Epithelial cell of esophagus (primary cell): ENCODE data around the gene UBE2G2.

Experiments used
- DNase-seq: peaks from one replicate; pipeline ENCODE4 v3.0.0; 2010; ENCODE audit warnings: low read depth
- H3K4me3 ChIP-seq: 2 replicates; pipeline ENCODE4 v1.5.1; 2011; ENCODE audit warnings: mild to moderate bottlenecking, low read length, control low read depth
- TF ChIP-seq, protein P1 (sequence below): IDR thresholded peaks from 2 replicates; pipeline ENCODE4 v1.5.1; 2011; ENCODE audit warnings: low read depth, mild to moderate bottlenecking, low read length, control low read depth, inconsistent platforms; ENCODE audit not compliant: insufficient read depth; ENCODE audit errors: missing control alignments

Gene UBE2G2

DNA sequence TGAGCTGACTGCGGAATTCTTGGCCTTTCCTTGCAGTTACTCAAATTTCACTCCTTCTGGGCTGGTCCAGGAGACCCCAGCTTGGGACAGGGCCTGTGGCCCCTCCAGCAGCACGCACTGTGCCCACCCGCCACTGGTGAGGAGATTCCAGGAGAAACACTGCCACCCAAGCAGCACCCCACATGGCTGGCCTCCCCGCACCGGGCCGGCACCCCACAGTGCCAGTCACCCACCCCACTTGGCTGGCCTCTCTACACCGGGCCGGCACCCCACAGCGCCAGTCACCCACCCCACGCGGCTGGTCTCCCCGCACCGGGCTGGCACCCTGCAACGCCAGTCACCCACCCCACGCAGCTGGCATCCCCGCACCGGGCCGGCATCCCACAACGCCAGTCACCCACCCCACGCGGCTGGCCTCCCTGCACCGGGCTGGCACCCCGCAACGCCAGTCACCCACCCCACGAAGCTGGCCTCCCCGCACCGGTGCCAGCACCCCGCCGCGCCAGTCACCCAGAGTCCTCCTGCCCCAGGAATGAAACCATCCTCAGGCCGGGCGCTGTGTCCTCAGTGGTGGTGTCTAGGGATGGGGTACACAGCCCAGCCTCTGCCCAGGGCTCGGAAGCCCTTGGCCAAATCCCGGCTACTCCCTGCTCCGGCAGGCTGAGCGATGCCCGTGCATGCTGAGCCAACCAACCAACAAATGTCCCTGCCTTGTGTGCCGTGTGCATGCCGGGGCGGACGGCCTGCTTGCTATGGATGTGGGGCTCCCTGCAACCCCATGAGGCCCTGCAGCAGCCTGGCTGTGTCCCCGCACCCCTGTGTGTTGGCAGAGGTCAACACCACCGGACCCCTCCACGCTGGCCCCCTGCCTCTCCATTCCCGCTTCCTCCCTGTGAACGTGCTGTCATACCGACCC is 51.6 kb downstream of the UBE2G2 start:
- no peak overlapping the region for H3K4me3 ChIP-seq
- DNase-seq, result no peak
- TF ChIP-seq, protein P1, sequence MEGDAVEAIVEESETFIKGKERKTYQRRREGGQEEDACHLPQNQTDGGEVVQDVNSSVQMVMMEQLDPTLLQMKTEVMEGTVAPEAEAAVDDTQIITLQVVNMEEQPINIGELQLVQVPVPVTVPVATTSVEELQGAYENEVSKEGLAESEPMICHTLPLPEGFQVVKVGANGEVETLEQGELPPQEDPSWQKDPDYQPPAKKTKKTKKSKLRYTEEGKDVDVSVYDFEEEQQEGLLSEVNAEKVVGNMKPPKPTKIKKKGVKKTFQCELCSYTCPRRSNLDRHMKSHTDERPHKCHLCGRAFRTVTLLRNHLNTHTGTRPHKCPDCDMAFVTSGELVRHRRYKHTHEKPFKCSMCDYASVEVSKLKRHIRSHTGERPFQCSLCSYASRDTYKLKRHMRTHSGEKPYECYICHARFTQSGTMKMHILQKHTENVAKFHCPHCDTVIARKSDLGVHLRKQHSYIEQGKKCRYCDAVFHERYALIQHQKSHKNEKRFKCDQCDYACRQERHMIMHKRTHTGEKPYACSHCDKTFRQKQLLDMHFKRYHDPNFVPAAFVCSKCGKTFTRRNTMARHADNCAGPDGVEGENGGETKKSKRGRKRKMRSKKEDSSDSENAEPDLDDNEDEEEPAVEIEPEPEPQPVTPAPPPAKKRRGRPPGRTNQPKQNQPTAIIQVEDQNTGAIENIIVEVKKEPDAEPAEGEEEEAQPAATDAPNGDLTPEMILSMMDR, result no peak

GRCh38 chr21:44749116-44749758 is 52.4 kb downstream of the UBE2G2 start:
- no peak overlapping the region for H3K4me3 ChIP-seq
- DNase-seq, result no peak
- TF ChIP-seq, protein P1, result no peak

- TF ChIP-seq, protein P1, result no peak
- no peak overlapping the region for H3K4me3 ChIP-seq
- DNase-seq, result no peak
Measured at GRCh38 chr21:44748621-44749020, 53.0 kb downstream of the UBE2G2 start.

- TF ChIP-seq, protein P1, result peak; percentile 29
- H3K4me3 ChIP-seq, result no peak overlapping the region
- peak; percentile 34 for DNase-seq
Measured at GRCh38 chr21:44742418-44743153, 59.0 kb downstream of the UBE2G2 start.

- TF ChIP-seq, protein P1, result no peak
- H3K4me3 ChIP-seq, result no peak overlapping the region
- no peak for DNase-seq
Measured at GRCh38 chr21:44741921-44742320, 59.7 kb downstream of the UBE2G2 start.

- no peak for DNase-seq
- TF ChIP-seq, protein P1, result no peak
- H3K4me3 ChIP-seq, result no peak overlapping the region
Measured at GRCh38 chr21:44740742-44741141, 60.9 kb downstream of the UBE2G2 start.
